Left lung (tissue), 10 donors: ENCODE data around the gene SLC39A8. TPM values are rescaled to one million over a fixed set of nuclear protein-coding genes. Genes with fewer than 3 reads are reported as not detected.
"Not testable (repeated sequence)": the region's sequence is repeated elsewhere in the genome, so short reads cannot be mapped to it uniquely, and the experiment has no call there.

ENCODE experiments used
- ATAC-seq: fragments of 200-7000 bp; cut with Tn5 transposase; one replicate; pipeline ENCODE4 v1.9.1; 2020; ENCODE audit warnings: moderate library complexity
- DNase-seq, 4 donors: peaks; one replicate each; pipeline ENCODE4 v3.0.0-alpha.2; 2013 to 2020
- H3K27ac ChIP-seq, 2 donors: fragments of 200-600 bp; sonication (generic) in 1 of 2; one replicate each; pipeline versions ENCODE4 v1.5.0 to v1.8.0; 2020 to 2021
- H3K27me3 ChIP-seq, 2 donors: fragments of 200-600 bp; sonication (generic) in 1 of 2; one replicate each; pipeline versions ENCODE4 v1.5.0 to v1.8.0; 2020 to 2021
- H3K36me3 ChIP-seq, 2 donors: fragments of 200-600 bp; sonication (generic) in 1 of 2; one replicate each; pipeline versions ENCODE4 v1.5.0 to v1.8.0; 2020 to 2021
- H3K4me1 ChIP-seq, 2 donors: fragments of 200-600 bp; one replicate each; pipeline ENCODE4 v1.8.0; 2021
- H3K4me3 ChIP-seq, 2 donors: fragments of 200-600 bp; sonication (generic) in 1 of 2; one replicate each; pipeline versions ENCODE4 v1.5.0 to v1.8.0; 2020 to 2021; ENCODE audit warnings: mild to moderate bottlenecking in 1 of 2
- H3K9me3 ChIP-seq, 2 donors: fragments of 200-600 bp; sonication (generic) in 1 of 2; one replicate each; pipeline versions ENCODE4 v1.5.0 to v1.8.0; 2020 to 2021
- CTCF ChIP-seq, 2 donors: fragments of 200-600 bp; sonication (generic) in 1 of 2; IDR thresholded peaks; one replicate each; pipeline versions ENCODE4 v1.5.0 to v1.8.0; 2021; ENCODE audit warnings: antibody characterized with exemption in 2 of 2
- intact Hi-C, 2 donors: fragments of 100-400 bp; cut with DNase I; formaldehyde crosslinking; loops; one replicate each; pipeline versions ENCODE4 v1.11.2 to v1.14.2; 2022
- polyA plus RNA-seq, 6 donors: library from polyadenylated mRNA; unstranded; fragments of 120-200 nt; gene quantifications; one replicate each; pipeline ENCODE4 v1.2.1, GENCODE V29; 2013; ENCODE audit not compliant: insufficient read length in 6 of 6
- total RNA-seq, 2 donors: library from RNA; stranded (reverse); fragmentation: NEBNext Ultra II Directional; extraction: Animal tissue kit (Norgen Biotek cat#: 25700); gene quantifications; one replicate each; pipeline ENCODE4 v1.2.1, GENCODE V29; 2021
- donor health status: DM: no; HTN: yes; CAD: no.
- donor health status: DM: no; HTN: no; CAD: no.

SLC39A8 gene
- total and polyA plus RNA-seq, 8 donors, result 4.5 to 318 (median 7.1) TPM

- TF ChIP-seq CTCF (IDR thresholded peaks at IDR 0.05), result no peak
- DNase-seq (no peak), ATAC-seq (no peak)
- Histone ChIP-seq H3K4me3 (no peak overlapping the region), H3K36me3 (no peaks in the 10 kb centered on the region), H3K27ac (no peak overlapping the region), H3K9me3 (no peaks in the 10 kb centered on the region), H3K4me1 (peaks cover 0 to 6% of the 10 kb centered on the region in 2 donors), H3K27me3 (no peaks in the 10 kb centered on the region)
- intact Hi-C loops, result no loop called here
These were observed 42.4 kb upstream of the SLC39A8 start for GRCh38 chr4:102387552-102388150.

- intact Hi-C loops, result no loop called here
- Histone ChIP-seq H3K27me3 (no peaks in the 10 kb centered on the region), H3K9me3 (no peaks in the 10 kb centered on the region)
These were observed 41.7 kb upstream of the SLC39A8 start for GRCh38 chr4:102386966-102387365.

GRCh38 chr4:102380253-102380652 is 35.0 kb upstream of the SLC39A8 start:
- H3K27me3 ChIP-seq, H3K36me3 ChIP-seq, intact Hi-C loops, H3K27ac ChIP-seq, ATAC-seq, H3K4me1 ChIP-seq, H3K9me3 ChIP-seq, DNase-seq, H3K4me3 ChIP-seq: not testable (repeated sequence)

More at GRCh38 chr4:102386966-102387365, 41.7 kb upstream of the SLC39A8 start:
- Histone ChIP-seq H3K36me3 (no peaks in the 10 kb centered on the region), H3K4me3 (no peak overlapping the region), H3K4me1 (peaks cover 0 to 6% of the 10 kb centered on the region in 2 donors), H3K27ac (no peak overlapping the region)
- ATAC-seq, result no peak
- no peak for TF ChIP-seq CTCF (IDR thresholded peaks at IDR 0.05)
- no peak for DNase-seq

- ATAC-seq, result no peak
- Histone ChIP-seq H3K36me3 (no peaks in the 10 kb centered on the region), H3K9me3 (peaks cover 0 to 4% of the 10 kb centered on the region in 2 donors), H3K4me1 (no peaks in the 10 kb centered on the region), H3K27me3 (no peaks in the 10 kb centered on the region), H3K27ac (no peak overlapping the region), H3K4me3 (no peak overlapping the region)
- TF ChIP-seq CTCF (IDR thresholded peaks at IDR 0.05), result no peak
- intact Hi-C loops, result no loop called here
- no peak for DNase-seq
These were observed 17.7 kb upstream of the SLC39A8 start for GRCh38 chr4:102362922-102363432.

GRCh38 chr4:102358128-102358527 is 12.8 kb upstream of the SLC39A8 start:
- no peak for ATAC-seq
- no peak for TF ChIP-seq CTCF (IDR thresholded peaks at IDR 0.05)
- intact Hi-C loops, result no loop called here
- no peak overlapping the region for H3K27ac ChIP-seq
- H3K27me3 ChIP-seq, result no peaks in the 10 kb centered on the region
- DNase-seq, result no peak
- H3K36me3 ChIP-seq, result no peaks in the 10 kb centered on the region
- H3K4me1 ChIP-seq, result no peaks in the 10 kb centered on the region
- no peaks in the 10 kb centered on the region for H3K9me3 ChIP-seq
- H3K4me3 ChIP-seq, result no peak overlapping the region

- H3K4me3 ChIP-seq, H3K9me3 ChIP-seq, ATAC-seq, H3K27me3 ChIP-seq, H3K27ac ChIP-seq, intact Hi-C loops, H3K4me1 ChIP-seq, H3K36me3 ChIP-seq, DNase-seq: not testable (repeated sequence)
These were observed 12.4 kb upstream of the SLC39A8 start for GRCh38 chr4:102357637-102358036.
